Left ventricle myocardium inferior (tissue), 1 donor: Measurements from ENCODE around the gene SWAP70. TPM values are rescaled to one million over a fixed set of nuclear protein-coding genes. Genes with fewer than 3 reads are reported as not detected.
A peak's percentile ranks its signal among the peaks of the same experiment; 100 is the strongest.

Experiments used
- DNase-seq: peaks from one replicate; pipeline ENCODE4 v3.0.0-alpha.2; 2020
- H3K27ac ChIP-seq: fragments of 200-600 bp; replicated peaks from 2 replicates; pipeline ENCODE4 v1.8.0; 2021
- H3K27me3 ChIP-seq: fragments of 200-600 bp; 2 replicates; pipeline ENCODE4 v1.8.0; 2021; ENCODE audit warnings: low read depth
- H3K36me3 ChIP-seq: fragments of 200-600 bp; 2 replicates; pipeline ENCODE4 v1.8.0; 2021
- H3K4me1 ChIP-seq: fragments of 200-600 bp; 2 replicates; pipeline ENCODE4 v1.8.0; 2021
- H3K4me3 ChIP-seq: fragments of 200-600 bp; 2 replicates; pipeline ENCODE4 v1.8.0; 2021; ENCODE audit warnings: mild to moderate bottlenecking, moderate library complexity
- H3K9me3 ChIP-seq: fragments of 200-600 bp; replicated peaks from 2 replicates; pipeline ENCODE4 v1.8.0; 2021
- intact Hi-C: fragments of 100-400 bp; cut with micrococcal nuclease; formaldehyde crosslinking; loops from one replicate; pipeline ENCODE4 v1.11.0; 2022
- long read RNA-seq: library from polyadenylated mRNA; unstranded; transcript quantifications from one replicate; pipeline ENCODE4 v2.0.0, GENCODE V29; 2021
- total RNA-seq: library from RNA; stranded (reverse); fragmentation: NEBNext Ultra II Directional; extraction: Animal tissue kit (Norgen Biotek cat#: 25700); gene quantifications from one replicate; pipeline ENCODE4 v1.2.1, GENCODE V29; 2021
- TF ChIP-seq, protein P1 (sequence below): fragments of 200-600 bp; IDR thresholded peaks from 2 replicates; pipeline ENCODE4 v1.8.0; 2021; ENCODE audit warnings: antibody characterized with exemption, mild to moderate bottlenecking, borderline replicate concordance
- donor health status: DM: no; HTN: yes; CAD: no; lungs with severe emphysema.

The SWAP70 gene
- 20.6 TPM for total RNA-seq
- long read RNA-seq, full-length matches to known transcripts, result 48 of 55 reads
- long read RNA-seq, partial matches to known transcripts, result 5 of 55 reads
- long read RNA-seq, other reads (novel, unspliced or antisense), result 2 of 55 reads

DNA sequence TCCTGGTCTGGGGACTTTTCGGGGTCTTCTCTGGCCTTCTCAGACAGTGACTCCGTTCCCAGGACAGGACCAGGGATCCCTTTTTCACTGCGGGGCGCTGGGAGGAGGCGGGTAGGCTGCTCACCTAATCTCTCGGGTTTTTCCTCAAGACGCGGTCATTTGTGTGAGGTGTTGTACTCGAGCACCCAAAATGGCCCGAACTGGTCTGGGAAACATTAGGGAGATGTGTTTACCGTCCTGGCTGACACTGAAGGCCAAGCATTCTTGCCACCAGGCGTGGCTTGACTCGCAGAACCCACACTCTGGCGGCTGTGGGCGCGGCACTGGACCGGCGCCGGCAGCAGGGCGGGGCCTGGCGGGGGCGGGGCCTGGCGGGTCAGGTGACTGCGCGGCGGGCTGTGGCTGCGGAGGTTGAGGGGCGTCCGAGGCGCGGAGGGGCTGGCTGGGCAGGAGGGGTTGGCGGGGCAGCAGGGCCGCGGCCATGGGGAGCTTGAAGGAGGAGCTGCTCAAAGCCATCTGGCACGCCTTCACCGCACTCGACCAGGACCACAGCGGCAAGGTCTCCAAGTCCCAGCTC lies at the start of gene SWAP70:
Gene SWAP70 (plus strand): TSS at position 379 of the 577 bp plus-strand sequence. CDS start 103 bp downstream, at position 482.
- H3K27me3 ChIP-seq, result no peaks in the 10 kb centered on the region
- peak; percentile 91 for DNase-seq
- peak within 1 kb of the TSS; percentile 97 for H3K27ac ChIP-seq
- peaks cover 11% of the 10 kb centered on the region for H3K36me3 ChIP-seq
- intact Hi-C loops, result loop anchor here (10.0 kb wide), 1 partner anchor 51 kb away; no protein-coding TSS in a partner anchor
- peaks cover 18% of the 10 kb centered on the region for H3K9me3 ChIP-seq
- TF ChIP-seq, protein P1, sequence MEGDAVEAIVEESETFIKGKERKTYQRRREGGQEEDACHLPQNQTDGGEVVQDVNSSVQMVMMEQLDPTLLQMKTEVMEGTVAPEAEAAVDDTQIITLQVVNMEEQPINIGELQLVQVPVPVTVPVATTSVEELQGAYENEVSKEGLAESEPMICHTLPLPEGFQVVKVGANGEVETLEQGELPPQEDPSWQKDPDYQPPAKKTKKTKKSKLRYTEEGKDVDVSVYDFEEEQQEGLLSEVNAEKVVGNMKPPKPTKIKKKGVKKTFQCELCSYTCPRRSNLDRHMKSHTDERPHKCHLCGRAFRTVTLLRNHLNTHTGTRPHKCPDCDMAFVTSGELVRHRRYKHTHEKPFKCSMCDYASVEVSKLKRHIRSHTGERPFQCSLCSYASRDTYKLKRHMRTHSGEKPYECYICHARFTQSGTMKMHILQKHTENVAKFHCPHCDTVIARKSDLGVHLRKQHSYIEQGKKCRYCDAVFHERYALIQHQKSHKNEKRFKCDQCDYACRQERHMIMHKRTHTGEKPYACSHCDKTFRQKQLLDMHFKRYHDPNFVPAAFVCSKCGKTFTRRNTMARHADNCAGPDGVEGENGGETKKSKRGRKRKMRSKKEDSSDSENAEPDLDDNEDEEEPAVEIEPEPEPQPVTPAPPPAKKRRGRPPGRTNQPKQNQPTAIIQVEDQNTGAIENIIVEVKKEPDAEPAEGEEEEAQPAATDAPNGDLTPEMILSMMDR, result peak; percentile 74
- peak within 1 kb of the TSS; percentile 96 for H3K4me3 ChIP-seq
- H3K4me1 ChIP-seq, result peaks cover 37% of the 10 kb centered on the region

DNA sequence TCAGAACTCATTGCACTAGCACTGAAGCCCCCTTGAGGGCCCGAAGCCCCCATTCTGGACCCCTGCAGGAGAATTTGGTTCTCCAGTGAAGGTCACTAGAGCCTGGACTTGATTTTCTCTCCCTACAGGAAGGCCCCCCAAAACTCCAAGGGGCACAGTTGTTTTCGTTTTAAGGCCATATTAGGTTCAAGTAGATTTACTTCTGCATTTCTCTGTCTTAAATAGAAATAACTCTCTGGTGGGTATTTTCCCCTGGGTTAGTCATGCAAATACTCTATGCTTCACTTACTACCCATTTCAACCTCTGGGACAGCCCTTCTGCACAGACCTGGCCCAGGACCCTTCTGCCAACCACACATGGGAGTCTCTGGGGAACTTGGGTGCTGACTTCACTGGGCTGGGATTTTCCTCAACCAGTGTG lies 48.8 kb upstream of the SWAP70 start:
- Histone ChIP-seq H3K9me3 (no peaks in the 10 kb centered on the region), H3K27me3 (no peaks in the 10 kb centered on the region), H3K27ac (peak overlapping the region; percentile 99), H3K4me1 (peaks cover 29% of the 10 kb centered on the region), H3K36me3 (no peaks in the 10 kb centered on the region), H3K4me3 (peak overlapping the region; percentile 71)
- TF ChIP-seq, protein P1, result no peak
- no peak for DNase-seq
- intact Hi-C loops, result no loop called here

DNA sequence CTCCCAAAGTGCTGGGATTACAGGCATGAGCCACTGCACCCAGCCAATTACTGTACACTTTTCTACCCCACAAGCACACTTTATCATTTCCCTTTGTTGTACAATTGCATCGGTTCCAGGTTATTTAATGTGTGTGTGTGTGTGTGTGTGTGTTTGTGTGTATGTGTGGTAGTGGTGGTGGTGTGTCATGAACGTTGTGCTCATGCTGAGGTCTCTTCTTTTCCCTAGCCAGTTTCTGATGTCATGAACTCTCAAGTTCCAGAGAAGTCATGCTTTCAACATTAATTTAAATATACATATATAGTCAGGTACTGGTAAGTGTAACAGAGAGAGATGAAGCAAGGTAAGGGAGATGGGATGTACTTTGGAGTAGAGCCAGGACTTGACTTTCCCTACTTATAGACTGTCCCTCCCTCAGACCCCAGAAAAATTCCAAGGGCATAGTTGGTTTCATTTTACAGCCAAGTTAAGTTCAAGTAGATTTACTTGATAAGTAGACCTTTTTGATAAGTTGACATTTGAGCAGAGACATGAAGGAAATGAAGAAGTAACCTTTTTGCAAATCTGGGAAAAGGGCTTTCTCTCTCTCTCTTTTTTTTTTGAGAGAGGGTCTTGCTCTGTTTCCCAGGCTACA lies 47.7 kb upstream of the SWAP70 start:
- H3K27ac ChIP-seq, result no peak overlapping the region
- no peaks in the 10 kb centered on the region for H3K9me3 ChIP-seq
- no peaks in the 10 kb centered on the region for H3K27me3 ChIP-seq
- H3K4me3 ChIP-seq, result no peak overlapping the region
- no peak for DNase-seq
- TF ChIP-seq, protein P1, result no peak
- peaks cover 29% of the 10 kb centered on the region for H3K4me1 ChIP-seq
- intact Hi-C loops, result no loop called here
- no peaks in the 10 kb centered on the region for H3K36me3 ChIP-seq

DNA sequence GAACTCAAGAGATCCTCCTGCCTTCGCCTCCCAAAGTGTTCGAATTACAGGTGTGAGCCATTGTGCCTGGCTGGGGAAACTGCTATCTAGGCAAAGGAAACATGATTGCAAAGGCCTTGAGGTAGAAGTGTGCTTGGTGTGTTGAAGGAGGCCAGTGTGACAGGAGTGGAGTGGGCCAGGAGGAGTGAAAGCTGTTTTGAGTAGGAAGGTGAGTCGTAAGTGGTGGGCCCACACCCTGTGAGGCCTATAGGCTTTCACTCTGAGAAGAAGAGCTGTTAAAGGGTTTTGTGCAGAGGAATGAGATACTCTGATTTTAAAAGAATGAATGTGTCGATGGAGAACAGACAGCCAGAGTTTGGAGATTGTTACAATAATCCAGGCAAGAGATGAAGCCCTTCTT lies 47.0 kb upstream of the SWAP70 start:
- H3K4me1 ChIP-seq, result peaks cover 29% of the 10 kb centered on the region
- intact Hi-C loops, result no loop called here
- H3K27me3 ChIP-seq, result no peaks in the 10 kb centered on the region
- no peak for DNase-seq
- H3K27ac ChIP-seq, result no peak overlapping the region
- H3K4me3 ChIP-seq, result no peak overlapping the region
- H3K36me3 ChIP-seq, result no peaks in the 10 kb centered on the region
- TF ChIP-seq, protein P1, result no peak
- no peaks in the 10 kb centered on the region for H3K9me3 ChIP-seq

DNA sequence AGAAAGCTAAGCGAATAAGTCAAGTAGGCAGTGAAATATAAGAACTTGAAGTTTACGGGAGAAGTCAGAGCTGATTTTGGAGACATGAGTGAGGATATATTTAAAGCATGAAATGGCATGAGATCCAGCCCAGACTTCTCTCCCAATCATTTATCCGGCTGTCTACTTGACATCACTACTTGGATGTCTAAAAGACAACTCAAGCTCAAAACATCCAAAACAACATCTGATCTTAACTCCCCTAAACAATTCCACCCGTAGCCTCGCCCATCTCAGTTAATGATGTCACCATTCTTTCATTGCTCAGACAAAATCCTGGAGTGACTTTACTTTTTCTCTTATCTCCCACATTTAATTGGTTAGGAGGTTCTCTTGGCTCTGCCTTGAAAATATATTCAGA lies 45.9 kb upstream of the SWAP70 start:
- TF ChIP-seq, protein P1, result no peak
- H3K4me3 ChIP-seq, result no peak overlapping the region
- H3K9me3 ChIP-seq, result no peaks in the 10 kb centered on the region
- peaks cover 22% of the 10 kb centered on the region for H3K4me1 ChIP-seq
- no peak for DNase-seq
- H3K36me3 ChIP-seq, result no peaks in the 10 kb centered on the region
- intact Hi-C loops, result no loop called here
- H3K27ac ChIP-seq, result no peak overlapping the region
- H3K27me3 ChIP-seq, result no peaks in the 10 kb centered on the region
